ENCODE data around the gene TMEM270. TPM values are rescaled to one million over a fixed set of nuclear protein-coding genes. Genes with fewer than 3 reads are reported as not detected.
A peak's percentile ranks its signal among the peaks of the same experiment; 100 is the strongest.

Gene TMEM270
- polyA plus RNA-seq, 2 of the 4 experiments (the other 2 are of a cell fraction), result not detected

- TF ChIP-seq USF2 (IDR thresholded peaks at IDR 0.05) (no peak), KDM5A (IDR thresholded peaks at IDR 0.05) (no peak)
These were observed 38.8 kb downstream of the TMEM270 start (continued) for GRCh38 chr7:73899731-73900142.

GRCh38 chr7:73900286-73900685 lies 39.3 kb downstream of the TMEM270 start:
- Histone ChIP-seq H3K4me2 (no peak overlapping the region), H3K27ac (peak overlapping the region in 1 of 2 experiments; percentile 31; a peak in 1 of 6 replicates), H3K4me1 (peaks cover 2% of the 10 kb centered on the region; the same call in 2 of the 3 replicates), H3K9me3 (peaks cover 5% of the 10 kb centered on the region; the same call in 2 of the 3 replicates), H3K4me3 (no peak overlapping the region)
- no peak for DNase-seq (ENCODE audit: low read depth in 1 of 2, low spot score in 1 of 2)
- ATAC-seq, result no peak
- ChIA-PET POLR2A (no interaction called here), CTCF (interaction anchor here (0.8 to 1.0 kb wide), 2 partner anchors 9 to 44 kb away, joined by 3 to 4 read pairs; no protein-coding TSS in a partner anchor)
- no peak for FAIRE-seq
- no peak for TF ChIP-seq HOXB5 (CRISPR knock-in tag; IDR thresholded peaks at IDR 0.05)
- no peak for TF ChIP-seq PHF8 (IDR thresholded peaks at IDR 0.05; ENCODE audit: borderline replicate concordance, low read depth)
- TF ChIP-seq ZC3H11A (IDR thresholded peaks at IDR 0.05), result no peak
- TF ChIP-seq ZFP36 (IDR thresholded peaks at IDR 0.05; ENCODE audit: borderline replicate concordance, partially characterized antibody), result no peak
- no peak for TF ChIP-seq REST (IDR thresholded peaks at IDR 0.05)
- no peak for TF ChIP-seq RCOR1 (IDR thresholded peaks at IDR 0.05; ENCODE audit: low read depth, low read length)
- no peak for TF ChIP-seq HDAC2 (IDR thresholded peaks at IDR 0.05)
- TF ChIP-seq POLR2AphosphoS2 (conservative IDR thresholded peaks at IDR 0.05; ENCODE audit: low read length), result no peak
- TF ChIP-seq FOSB (CRISPR knock-in tag; IDR thresholded peaks at IDR 0.05), result no peak
- WGBS (ENCODE audit: missing lambda C conversion rate), result 57% methylated on average over 5 of the region's 5 CpGs

- FAIRE-seq, result no peak
- 76% methylated on average over 3 of the region's 3 CpGs for WGBS (ENCODE audit: missing lambda C conversion rate)
- no peak overlapping the region for H3K4me2 ChIP-seq
- TF ChIP-seq NFE2L2 (conservative IDR thresholded peaks at IDR 0.05; ENCODE audit: low read length) (no peak), RNF2 (IDR thresholded peaks at IDR 0.05; ENCODE audit: borderline replicate concordance, low read depth) (no peak), EHMT2 (IDR thresholded peaks at IDR 0.05; ENCODE audit: low read depth) (no peak), ZC3H11A (IDR thresholded peaks at IDR 0.05) (no peak), ESRRA (IDR thresholded peaks at IDR 0.05; ENCODE audit: borderline replicate concordance, low read length) (no peak), EHF (CRISPR knock-in tag; IDR thresholded peaks at IDR 0.05) (no peak), CEBPB (IDR thresholded peaks at IDR 0.05) (no peak), TFCP2L1 (CRISPR knock-in tag; IDR thresholded peaks at IDR 0.05) (no peak)
- H3K4me3 ChIP-seq, result no peak overlapping the region
- ChIA-PET POLR2A (no interaction called here), CTCF (interaction anchor here (0.6 to 1.5 kb wide), 5 partner anchors 35 to 240 kb away, joined by 3 read pairs; no protein-coding TSS in a partner anchor)
- peak overlapping the region in 1 of 2 experiments; percentile 36; a peak in 1 of 6 replicates for H3K27ac ChIP-seq
- no peak for DNase-seq (ENCODE audit: low read depth in 1 of 2, low spot score in 1 of 2)
- peaks cover 2% of the 10 kb centered on the region; the same call in 1 of the 3 replicates for H3K9me3 ChIP-seq
- ATAC-seq, result no peak
- H3K4me1 ChIP-seq, result no peaks in the 10 kb centered on the region
These were observed 40.4 kb downstream of the TMEM270 start for GRCh38 chr7:73901231-73901822.
